Measurements from ENCODE around the gene CASP3.

GRCh38 chr4:184613405-184613804, 35.8 kb downstream of the CASP3 start:
- no peak for TF ChIP-seq POLR2AphosphoS5 (IDR thresholded peaks at IDR 0.05; ENCODE audit: low read depth, low read length)
- no peak for TF ChIP-seq SIN3A (IDR thresholded peaks at IDR 0.05; ENCODE audit: borderline replicate concordance, insufficient read depth, low read length)
- no peak for TF ChIP-seq REST (IDR thresholded peaks at IDR 0.05; ENCODE audit: insufficient read depth in 1 of 2, low read depth in 2 of 2, low read length in 2 of 2)
